SK-N-MC (cell line): ENCODE data around the gene GLS.

Experiments used
- EZH2 ChIP-seq: fragments of 200-600 bp; sonication (generic); IDR thresholded peaks from one replicate; pipeline ENCODE4 v1.6.1; 2017; ENCODE audit warnings: antibody characterized with exemption
- POLR2AphosphoS5 ChIP-seq: IDR thresholded peaks from 2 replicates; pipeline ENCODE4 v1.6.1; 2012; ENCODE audit warnings: mild to moderate bottlenecking, low read depth, low read length, borderline replicate concordance

DNA sequence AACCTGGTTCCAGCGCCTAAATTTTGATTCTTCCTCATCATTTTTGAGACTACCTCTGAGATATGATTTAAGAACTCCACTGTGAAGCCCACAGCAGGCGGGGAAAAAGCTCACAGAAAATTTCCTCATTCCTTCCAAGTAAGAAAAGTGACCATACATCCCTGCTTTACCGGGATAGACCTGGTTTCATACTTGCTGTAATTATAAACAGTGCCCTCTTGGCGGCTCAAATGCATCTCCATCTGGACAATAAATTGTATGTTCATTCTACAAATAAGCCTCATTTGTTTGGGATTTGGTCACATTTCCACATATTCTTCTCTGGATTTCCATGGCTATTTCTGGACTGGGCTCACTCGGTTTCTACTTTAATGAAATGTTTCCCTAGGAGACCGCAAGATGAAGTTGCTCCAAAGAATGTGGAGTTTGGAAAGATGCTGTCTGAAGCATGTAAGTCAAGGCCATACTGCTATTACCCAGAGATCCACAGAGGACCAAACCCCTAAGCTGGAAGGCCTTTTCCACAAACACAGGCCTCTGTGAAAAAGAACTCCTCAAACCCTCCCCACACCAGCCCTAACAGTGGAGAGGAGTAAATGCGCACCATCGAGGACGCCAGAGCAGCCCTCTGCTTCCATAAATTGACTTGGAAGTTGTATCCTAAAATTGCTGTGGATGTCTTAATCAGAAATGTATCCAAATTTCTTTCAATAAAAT lies 119.5 kb downstream of the GLS start:
- TF ChIP-seq EZH2 = no peak
- no peak for TF ChIP-seq POLR2AphosphoS5
